NT2/D1 (cell line): ENCODE measurements around the gene NRXN3.

Source experiments
- SUZ12 ChIP-seq: IDR thresholded peaks from 2 replicates; pipeline ENCODE4 v1.6.1; 2011; ENCODE audit not compliant: insufficient read length, insufficient read depth; ENCODE audit errors: extremely low read depth
- YY1 ChIP-seq: IDR thresholded peaks from 2 replicates; pipeline ENCODE4 v1.6.1; 2011; ENCODE audit not compliant: insufficient read length, insufficient read depth
- ZNF274 ChIP-seq: IDR thresholded peaks from 2 replicates; pipeline ENCODE4 v1.6.1; 2011; ENCODE audit warnings: mild to moderate bottlenecking, low read depth, low read length

GRCh38 chr14:78178971-78179370 lies 8.8 kb downstream of the NRXN3 start:
- TF ChIP-seq YY1 (no peak), ZNF274 (no peak), SUZ12 (no peak)
